Skeletal muscle tissue (tissue), 4 donors: Measurements from ENCODE around the gene PYROXD2. TPM values are rescaled to one million over a fixed set of nuclear protein-coding genes. Genes with fewer than 3 reads are reported as not detected.
A peak's percentile ranks its signal among the peaks of the same experiment; 100 is the strongest.

Experiments
- H3K27ac ChIP-seq: one replicate; pipeline ENCODE4 v1.7.0; 2013; ENCODE audit warnings: mild to moderate bottlenecking, low read depth, low read length, inconsistent platforms
- H3K27me3 ChIP-seq, 3 donors: one replicate each; pipeline ENCODE4 v1.7.0; 2013; ENCODE audit warnings: low read length in 3 of 3; ENCODE audit not compliant: control insufficient read depth in 3 of 3, insufficient read depth in 3 of 3
- H3K36me3 ChIP-seq, 3 donors: one replicate each; pipeline ENCODE4 v1.7.0; 2013; ENCODE audit warnings: low read length in 3 of 3; ENCODE audit not compliant: control insufficient read depth in 3 of 3, insufficient read depth in 3 of 3
- H3K4me1 ChIP-seq, 3 donors: one replicate each; pipeline ENCODE4 v1.7.0; 2013; ENCODE audit warnings: low read length in 3 of 3, mild to moderate bottlenecking in 3 of 3; ENCODE audit not compliant: control insufficient read depth in 3 of 3, insufficient read depth in 3 of 3
- H3K4me3 ChIP-seq, 3 donors: one replicate each; pipeline ENCODE4 v1.7.0; 2013; ENCODE audit warnings: low read length in 3 of 3
- H3K9ac ChIP-seq, 3 donors: one replicate each; pipeline ENCODE4 v1.7.0; 2013; ENCODE audit warnings: low read length in 3 of 3, mild to moderate bottlenecking in 3 of 3, moderate library complexity in 2 of 3, low read depth in 1 of 3
- H3K9me3 ChIP-seq, 3 donors: one replicate each; pipeline ENCODE4 v1.7.0; 2013; ENCODE audit warnings: low read length in 3 of 3; ENCODE audit not compliant: control insufficient read depth in 3 of 3
- total RNA-seq: library from RNA; depleted of rRNA; stranded (reverse); fragments of >200 nt; gene quantifications from one replicate; pipeline ENCODE4 v1.2.3, GENCODE V29; 2014
- donor health status: Osteomylitis.

The PYROXD2 gene
- total RNA-seq = 11.0 TPM

DNA sequence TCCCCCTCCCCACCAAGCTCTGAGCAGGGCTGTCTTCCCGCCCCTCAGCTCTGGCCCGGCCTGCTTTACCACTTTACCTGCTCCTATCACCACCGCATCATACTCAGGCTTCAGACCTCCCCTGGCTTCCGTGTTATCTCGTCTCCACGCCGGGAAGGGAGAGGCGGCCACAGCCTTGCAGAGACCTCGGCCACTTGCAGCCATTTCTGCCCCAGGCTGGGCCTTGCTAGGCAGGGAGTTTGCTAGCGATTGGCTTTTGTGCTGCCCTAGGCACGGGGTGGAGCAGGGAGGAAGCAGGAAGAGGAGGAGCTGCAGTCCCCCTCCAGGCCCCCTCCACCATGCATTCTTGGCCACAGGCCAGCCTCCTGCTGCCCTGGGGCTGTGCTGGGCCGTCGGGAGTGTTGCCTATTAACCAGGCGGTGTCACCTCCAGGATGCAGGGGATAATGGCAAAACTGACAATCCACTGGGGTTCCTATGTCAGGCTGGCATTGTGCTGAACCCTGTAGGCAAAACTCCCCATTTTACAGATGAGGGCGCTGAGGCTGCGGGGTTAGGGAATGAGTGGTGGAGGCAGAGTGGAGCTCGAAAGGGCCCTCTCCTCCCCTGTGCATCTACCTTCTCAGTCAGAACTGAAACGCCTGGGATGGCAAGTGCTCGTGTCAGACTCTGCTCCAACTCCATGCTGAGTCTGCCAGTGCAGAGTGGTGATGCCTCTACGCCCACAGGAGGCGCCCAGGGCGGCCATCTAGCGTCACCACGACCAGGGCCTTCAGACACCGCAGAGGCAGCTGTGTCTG, at the start of gene PYROXD2:
TSS of gene PYROXD2 (minus strand) at position 251 of the 799 bp plus-strand sequence. CDS start at position 204, 47 bp downstream.
- Histone ChIP-seq H3K4me1 (peaks cover 26 to 42% (median 38%) of the 10 kb centered on the region in 3 donors), H3K27me3 (no peaks in the 10 kb centered on the region), H3K36me3 (peaks cover 23 to 29% (median 26%) of the 10 kb centered on the region in 3 donors), H3K27ac (peak within 1 kb of the TSS; percentile 74), H3K9ac (peak within 1 kb of the TSS; percentile 81 to 94 (median 82)), H3K9me3 (no peaks in the 10 kb centered on the region), H3K4me3 (peak within 1 kb of the TSS; percentile 81 to 93 (median 92))

DNA sequence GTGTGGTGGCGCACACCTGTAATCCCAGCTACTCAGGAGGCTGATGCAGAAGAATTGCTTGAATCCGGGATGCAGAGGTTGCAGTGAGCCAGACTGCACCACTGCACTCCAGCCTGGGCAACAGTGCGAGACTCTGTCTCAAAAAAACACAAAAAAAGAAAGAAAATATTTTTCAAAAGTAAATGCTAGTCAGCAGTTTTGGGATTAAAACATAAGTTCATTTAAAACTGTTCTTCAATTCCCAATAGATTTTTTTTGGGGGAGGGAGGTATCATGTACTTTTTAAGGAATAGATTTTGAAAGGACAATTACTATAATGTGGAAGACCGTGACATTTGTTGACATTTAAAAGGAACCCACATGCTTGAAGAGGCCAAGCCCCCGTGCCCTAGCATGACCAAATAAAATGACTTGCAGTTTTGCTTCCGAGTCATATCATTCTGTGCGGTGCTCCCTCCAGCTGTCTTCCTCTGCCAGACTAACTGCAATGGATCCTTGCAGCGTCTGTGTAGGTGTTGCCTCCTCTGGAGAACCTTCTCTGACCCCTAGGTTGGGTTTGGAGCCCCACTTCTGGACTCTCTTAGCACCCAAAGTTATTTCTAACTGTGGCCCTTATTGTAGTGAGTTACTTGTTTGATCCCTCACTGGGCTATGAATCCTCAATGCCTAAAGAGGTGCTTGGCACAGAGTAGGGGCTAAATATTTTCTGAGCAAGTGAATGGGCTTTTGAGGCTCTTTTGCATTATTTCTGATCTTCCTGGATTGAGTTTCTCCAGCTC, 49.2 kb upstream of the PYROXD2 start:
- H3K9me3 ChIP-seq = no peaks in the 10 kb centered on the region
- peaks cover 10 to 13% (median 10%) of the 10 kb centered on the region in 3 donors for H3K4me1 ChIP-seq
- H3K27me3 ChIP-seq = peaks cover 0 to 5% (median 2%) of the 10 kb centered on the region in 3 donors
- H3K9ac ChIP-seq = no peak overlapping the region
- no peak overlapping the region for H3K4me3 ChIP-seq
- H3K27ac ChIP-seq = no peak overlapping the region
- no peaks in the 10 kb centered on the region for H3K36me3 ChIP-seq

DNA sequence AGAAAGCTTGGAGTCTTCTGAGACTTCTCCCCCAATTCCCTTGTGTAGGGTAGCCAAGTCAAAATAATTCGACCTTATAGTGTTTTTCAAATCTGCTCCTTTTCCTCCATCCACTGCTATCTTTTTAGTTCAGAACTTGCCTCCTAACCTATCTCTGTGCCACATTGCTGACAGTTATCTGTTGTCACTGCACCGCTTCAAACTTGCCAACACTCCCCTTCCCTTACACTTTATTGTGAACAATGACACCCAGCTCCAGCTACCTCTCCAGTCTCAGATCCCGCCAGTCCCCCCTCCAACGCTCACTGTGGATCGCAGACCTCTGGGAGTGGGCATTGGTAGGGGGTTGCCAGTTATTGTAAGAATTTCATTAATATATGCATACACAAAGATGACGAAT, 48.0 kb upstream of the PYROXD2 start:
- H3K27me3 ChIP-seq = peaks cover 0 to 6% (median 2%) of the 10 kb centered on the region in 3 donors
- H3K9me3 ChIP-seq = no peaks in the 10 kb centered on the region
- H3K9ac ChIP-seq = no peak overlapping the region
- no peak overlapping the region for H3K27ac ChIP-seq
- H3K4me3 ChIP-seq = no peak overlapping the region
- H3K4me1 ChIP-seq = peaks cover 8 to 13% (median 9%) of the 10 kb centered on the region in 3 donors
- H3K36me3 ChIP-seq = no peaks in the 10 kb centered on the region

DNA sequence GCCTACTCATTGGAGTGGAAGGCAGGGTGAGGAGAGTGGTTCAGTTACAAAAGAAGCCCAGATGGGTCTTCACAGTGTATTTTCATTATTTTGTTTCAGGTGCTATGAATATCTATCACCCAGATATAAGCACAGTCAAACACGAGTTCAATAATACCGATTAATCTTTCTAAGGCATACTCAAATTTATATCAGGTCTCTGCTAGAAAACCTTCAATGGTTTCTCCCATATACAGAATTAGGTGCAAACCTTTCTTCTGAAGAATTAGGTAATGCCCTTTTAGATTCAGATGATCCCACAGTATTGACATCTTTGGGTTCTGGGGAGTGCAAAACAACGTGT, 46.5 kb upstream of the PYROXD2 start:
- Histone ChIP-seq H3K4me3 (no peak overlapping the region), H3K9me3 (no peaks in the 10 kb centered on the region), H3K27me3 (peaks cover 0 to 4% (median 2%) of the 10 kb centered on the region in 3 donors), H3K4me1 (peaks cover 0 to 7% (median 4%) of the 10 kb centered on the region in 3 donors), H3K36me3 (no peaks in the 10 kb centered on the region), H3K9ac (no peak overlapping the region), H3K27ac (no peak overlapping the region)

DNA sequence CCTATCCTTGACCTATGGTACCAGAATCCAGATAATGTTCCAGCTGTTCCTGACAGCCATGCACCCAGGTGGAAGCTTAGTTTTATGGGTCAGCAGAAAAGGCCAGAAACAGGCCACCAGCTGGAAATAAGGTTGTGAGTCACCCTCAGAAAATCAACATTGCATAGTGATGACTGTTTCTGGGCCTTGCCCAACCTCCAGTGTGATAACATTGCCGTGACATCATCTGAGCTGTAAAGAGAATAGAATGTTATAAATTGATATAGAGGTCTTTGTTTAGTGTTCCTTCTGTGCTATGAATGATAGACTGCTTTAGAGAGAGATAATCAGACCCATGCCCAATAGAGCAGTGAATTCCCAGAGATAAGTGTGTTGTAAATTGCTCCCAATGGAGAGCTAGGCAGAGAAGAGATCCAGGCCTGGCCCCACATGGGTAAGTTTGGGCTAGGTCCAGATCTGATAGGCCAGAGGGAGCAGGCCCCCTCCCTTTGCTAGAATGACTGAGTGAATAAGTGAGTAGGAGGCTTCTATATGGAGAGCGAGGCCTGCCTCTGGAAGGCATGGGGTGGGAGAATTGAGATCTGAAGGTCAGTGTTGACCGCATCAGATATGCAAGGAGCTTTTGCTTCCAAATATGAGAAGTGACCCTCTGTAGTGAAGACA, 46.0 kb upstream of the PYROXD2 start:
- Histone ChIP-seq H3K9ac (no peak overlapping the region), H3K27ac (no peak overlapping the region), H3K36me3 (no peaks in the 10 kb centered on the region), H3K4me1 (peaks cover 0 to 7% (median 4%) of the 10 kb centered on the region in 3 donors), H3K4me3 (no peak overlapping the region), H3K27me3 (peaks cover 2 to 4% (median 2%) of the 10 kb centered on the region in 3 donors), H3K9me3 (no peaks in the 10 kb centered on the region)

DNA sequence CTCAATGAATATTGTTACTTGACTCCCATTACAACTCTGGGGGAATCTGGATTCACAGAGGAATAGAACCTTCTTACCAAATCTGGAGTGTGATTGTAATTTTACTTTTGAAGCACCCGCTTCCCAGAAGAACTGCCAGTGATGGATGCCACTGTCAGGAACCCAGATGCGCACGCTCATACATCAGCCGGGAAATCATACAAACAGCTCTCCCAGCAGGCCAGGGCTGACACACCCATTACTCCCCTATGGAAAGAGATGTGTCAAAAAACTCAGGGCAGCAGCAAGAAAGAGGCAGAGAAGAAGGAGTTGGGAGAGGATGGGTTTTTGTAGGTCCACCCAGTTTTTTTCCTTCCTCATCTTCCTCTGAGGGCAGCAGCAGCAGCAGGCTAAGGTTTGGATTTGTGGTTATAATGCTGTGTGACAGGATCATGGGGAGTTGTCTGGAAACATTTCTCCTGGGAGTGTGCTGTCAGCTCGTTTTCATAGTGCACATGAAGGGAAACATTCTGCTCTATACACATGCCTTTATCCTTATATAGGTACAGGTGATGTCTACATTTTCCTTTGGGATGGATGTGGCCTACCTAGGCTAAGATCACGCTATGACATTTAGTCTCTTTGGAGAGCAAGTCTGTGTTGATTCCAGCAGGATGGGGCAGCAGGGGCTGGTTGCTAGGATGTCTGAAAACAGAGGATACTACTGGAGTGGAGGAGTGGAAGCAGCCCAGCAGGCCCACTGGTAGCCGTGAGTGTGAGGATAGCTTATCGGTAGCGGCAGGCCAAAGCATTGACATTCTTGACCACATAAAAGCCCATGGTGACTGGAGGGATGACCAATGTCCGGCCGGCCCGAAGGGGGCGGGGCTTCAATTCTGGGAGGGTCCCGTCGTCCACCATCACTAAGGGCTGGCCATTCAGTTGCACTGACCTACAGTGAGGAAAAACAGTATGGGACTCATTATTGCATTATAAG, 44.1 kb upstream of the PYROXD2 start:
- H3K36me3 ChIP-seq = no peaks in the 10 kb centered on the region
- peaks cover 2 to 4% (median 2%) of the 10 kb centered on the region in 3 donors for H3K27me3 ChIP-seq
- no peak overlapping the region for H3K27ac ChIP-seq
- H3K4me3 ChIP-seq = no peak overlapping the region
- H3K9ac ChIP-seq = no peak overlapping the region
- H3K4me1 ChIP-seq = peaks cover 0 to 7% (median 4%) of the 10 kb centered on the region in 3 donors
- H3K9me3 ChIP-seq = no peaks in the 10 kb centered on the region

DNA sequence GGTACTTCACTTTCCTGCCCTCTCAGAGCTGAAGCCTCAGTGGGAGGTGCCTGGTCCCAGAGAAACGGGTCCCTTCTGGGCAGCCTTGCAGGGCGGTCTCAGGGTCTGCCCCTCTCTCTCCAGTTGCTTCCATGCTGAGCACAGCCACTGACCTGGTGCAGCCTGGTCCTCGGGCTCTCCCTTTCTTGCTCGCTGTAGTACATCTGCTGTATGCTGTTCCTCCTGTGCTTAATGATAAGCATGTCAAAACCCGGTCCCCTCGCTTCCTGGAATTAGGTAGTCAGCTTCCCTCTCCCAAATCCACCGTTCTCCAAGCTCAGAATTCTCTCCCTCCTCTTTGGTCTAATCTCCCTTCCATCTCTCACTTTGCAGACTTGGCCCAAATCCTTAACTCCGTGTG, 42.7 kb upstream of the PYROXD2 start:
- no peak overlapping the region for H3K27ac ChIP-seq
- H3K36me3 ChIP-seq = no peaks in the 10 kb centered on the region
- no peak overlapping the region for H3K4me3 ChIP-seq
- H3K4me1 ChIP-seq = peaks cover 0 to 7% (median 4%) of the 10 kb centered on the region in 3 donors
- H3K9ac ChIP-seq = no peak overlapping the region
- H3K9me3 ChIP-seq = no peaks in the 10 kb centered on the region
- peaks cover 2 to 4% (median 2%) of the 10 kb centered on the region in 3 donors for H3K27me3 ChIP-seq

DNA sequence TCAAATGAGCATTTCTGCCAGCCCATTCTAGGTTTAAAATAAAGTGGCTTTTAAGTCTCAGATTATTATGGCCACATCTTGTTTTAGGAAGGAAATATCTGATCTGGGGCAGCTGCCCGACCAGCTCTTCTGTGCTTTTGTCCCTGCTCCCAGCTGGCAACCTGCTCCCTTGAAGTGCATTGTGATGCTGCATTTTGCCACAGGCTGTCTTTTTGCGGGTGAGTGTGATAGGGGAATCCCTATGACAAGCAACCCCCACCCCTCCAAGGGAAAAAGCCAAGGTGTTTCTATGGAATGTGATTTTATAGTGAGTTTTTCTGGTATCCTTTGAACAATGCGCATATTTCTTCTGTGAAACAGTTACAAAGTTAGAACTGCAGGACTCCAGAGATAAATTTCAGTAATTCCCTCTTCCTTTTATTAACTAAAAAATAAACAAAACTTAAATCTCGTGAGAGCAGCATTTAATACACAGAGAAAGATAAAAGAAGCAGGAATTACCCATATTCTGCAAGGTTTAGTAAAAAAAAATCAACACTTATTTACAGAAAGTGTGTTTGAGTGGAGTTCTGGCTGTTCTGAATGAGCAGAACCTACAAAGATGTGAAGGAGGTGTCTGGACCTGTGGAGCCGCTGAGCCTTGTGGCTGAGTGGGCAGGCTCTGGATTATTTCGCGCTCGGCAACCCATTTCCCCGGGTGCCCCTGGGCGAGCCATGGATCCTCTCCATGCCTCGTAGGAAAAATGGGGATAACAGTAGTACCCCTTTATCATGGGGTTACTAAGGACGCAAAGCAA, 41.9 kb upstream of the PYROXD2 start:
- no peaks in the 10 kb centered on the region for H3K9me3 ChIP-seq
- H3K4me3 ChIP-seq = no peak overlapping the region
- H3K27me3 ChIP-seq = peaks cover 2 to 4% (median 2%) of the 10 kb centered on the region in 3 donors
- no peaks in the 10 kb centered on the region for H3K36me3 ChIP-seq
- H3K4me1 ChIP-seq = peaks cover 0 to 7% (median 4%) of the 10 kb centered on the region in 3 donors
- H3K9ac ChIP-seq = no peak overlapping the region
- no peak overlapping the region for H3K27ac ChIP-seq
